GM21825 (cell line): ENCODE data around the gene CPTP.

Experiments used
- ATAC-seq: cut with Tn5 transposase; IDR thresholded peaks from one replicate; pipeline ENCODE4 v1.9.1; 2021; ENCODE audit warnings: mild to moderate bottlenecking, moderate library complexity; ENCODE audit not compliant: unreplicated experiment

Gene CPTP

GRCh38 chr1:1324524-1325287, at the start of gene CPTP, which contains the start of gene INTS11:
Gene CPTP, plus strand, starts transcription at chr1:1324802. Its CDS starts 2,109 bp downstream, at chr1:1326911.
Gene INTS11, minus strand, starts transcription at chr1:1324660. Its CDS starts 52 bp downstream, at chr1:1324608.
- peak; percentile 55 for ATAC-seq

- ATAC-seq = no peak
These were observed 49.6 kb upstream of the CPTP start for GRCh38 chr1:1274931-1275431.

GRCh38 chr1:1275836-1276235, 48.8 kb upstream of the CPTP start:
- no peak for ATAC-seq

- ATAC-seq = no peak
These were observed 46.0 kb upstream of the CPTP start for GRCh38 chr1:1278620-1279019.

- no peak for ATAC-seq
These were observed 45.6 kb upstream of the CPTP start for GRCh38 chr1:1279028-1279427.

GRCh38 chr1:1280782-1281481, 43.7 kb upstream of the CPTP start:
- no peak for ATAC-seq

- no peak for ATAC-seq
These were observed 42.9 kb upstream of the CPTP start for GRCh38 chr1:1281533-1282321.

- ATAC-seq = no peak
These were observed 41.6 kb upstream of the CPTP start for GRCh38 chr1:1282998-1283397.

GRCh38 chr1:1283821-1284220, 40.8 kb upstream of the CPTP start:
- ATAC-seq = no peak

GRCh38 chr1:1284221-1285101, 40.1 kb upstream of the CPTP start:
- ATAC-seq = no peak

GRCh38 chr1:1285102-1285571, 39.5 kb upstream of the CPTP start:
- no peak for ATAC-seq

- ATAC-seq = no peak
These were observed 38.8 kb upstream of the CPTP start for GRCh38 chr1:1285611-1286311.

- no peak for ATAC-seq
These were observed 38.0 kb upstream of the CPTP start for GRCh38 chr1:1286313-1287261.

- no peak for ATAC-seq
These were observed 37.1 kb upstream of the CPTP start for GRCh38 chr1:1287288-1288110.

GRCh38 chr1:1290238-1290731, 34.3 kb upstream of the CPTP start:
- no peak for ATAC-seq

GRCh38 chr1:1291023-1291528, 33.5 kb upstream of the CPTP start:
- no peak for ATAC-seq
